Smooth muscle cell (in vitro differentiated cells): Measurements from ENCODE around the gene TET2. TPM values are rescaled to one million over a fixed set of nuclear protein-coding genes. Genes with fewer than 3 reads are reported as not detected.

Experiments used
- DNase-seq: peaks from one replicate; lab custom pipeline; 2025; ENCODE audit not compliant: unreplicated experiment; lab: John Stamatoyannopoulos, UW
- H2AFZ ChIP-seq: fragments of 200-600 bp; sonication (generic); 2 replicates; pipeline ENCODE4 v1.6.0; 2016; ENCODE audit warnings: antibody characterized with exemption, low read depth, mild to moderate bottlenecking
- H3F3A ChIP-seq: fragments of 200-600 bp; sonication (generic); 2 replicates; pipeline ENCODE4 v1.6.0; 2017; ENCODE audit warnings: antibody characterized with exemption, low read depth
- H3K27ac ChIP-seq: fragments of 200-600 bp; sonication (generic); 2 replicates; pipeline ENCODE4 v1.5.1; 2016; ENCODE audit warnings: low read depth, mild to moderate bottlenecking
- H3K27me3 ChIP-seq: fragments of 200-600 bp; sonication (generic); 2 replicates; pipeline ENCODE4 v1.6.1; 2016; ENCODE audit warnings: low read depth, mild to moderate bottlenecking
- H3K36me3 ChIP-seq: fragments of 200-600 bp; sonication (generic); 2 replicates; pipeline ENCODE4 v1.5.1; 2016; ENCODE audit warnings: low read depth
- H3K4me1 ChIP-seq: fragments of 200-600 bp; sonication (generic); 2 replicates; pipeline ENCODE4 v1.5.1; 2016; ENCODE audit warnings: low read depth
- H3K4me2 ChIP-seq: fragments of 200-600 bp; sonication (generic); 2 replicates; pipeline ENCODE4 v1.6.0; 2016; ENCODE audit warnings: mild to moderate bottlenecking
- H3K4me3 ChIP-seq: fragments of 200-600 bp; sonication (generic); 2 replicates; pipeline ENCODE4 v1.5.1; 2016; ENCODE audit warnings: mild to moderate bottlenecking
- H3K79me2 ChIP-seq: fragments of 200-600 bp; sonication (generic); 2 replicates; pipeline ENCODE4 v1.6.0; 2016; ENCODE audit warnings: low read depth, mild to moderate bottlenecking
- H3K9ac ChIP-seq: fragments of 200-600 bp; sonication (generic); 2 replicates; pipeline ENCODE4 v1.6.0; 2016; ENCODE audit warnings: low read depth
- H3K9me3 ChIP-seq: fragments of 200-600 bp; sonication (generic); replicated peaks from 2 replicates; pipeline ENCODE4 v1.5.1; 2016; ENCODE audit warnings: low read depth
- H4K20me1 ChIP-seq: fragments of 200-600 bp; sonication (generic); 2 replicates; pipeline ENCODE4 v1.6.0; 2016; ENCODE audit warnings: low read depth
- CTCF ChIP-seq: fragments of 200-600 bp; sonication (generic); IDR thresholded peaks from 2 replicates; pipeline ENCODE4 v1.5.1; 2017; ENCODE audit warnings: borderline replicate concordance, mild to moderate bottlenecking, antibody characterized with exemption; ENCODE audit not compliant: insufficient read depth, poor library complexity, severe bottlenecking
- WGBS: methylation state at CpG from one replicate; pipeline ENCODE4 v1.1.7; 2016; ENCODE audit warnings: low lambda C conversion rate; 5-methylcytosine and 5-hydroxymethylcytosine counted together
- polyA plus RNA-seq: library from polyadenylated mRNA; unstranded; fragments of >200 nt; fragmentation: Nextera tagmentation; extraction: Ambion mirVana; gene quantifications from 2 replicates; pipeline ENCODE4 v1.2.1, GENCODE V29; 2016
- total RNA-seq: library from RNA; depleted of rRNA; stranded (reverse); fragments of >200 nt; gene quantifications from 2 replicates; pipeline ENCODE4 v1.2.3, GENCODE V29; 2014

The TET2 gene
- total and polyA plus RNA-seq, 2 experiments from 2014 or later: 2.7 to 20.5 TPM

DNA sequence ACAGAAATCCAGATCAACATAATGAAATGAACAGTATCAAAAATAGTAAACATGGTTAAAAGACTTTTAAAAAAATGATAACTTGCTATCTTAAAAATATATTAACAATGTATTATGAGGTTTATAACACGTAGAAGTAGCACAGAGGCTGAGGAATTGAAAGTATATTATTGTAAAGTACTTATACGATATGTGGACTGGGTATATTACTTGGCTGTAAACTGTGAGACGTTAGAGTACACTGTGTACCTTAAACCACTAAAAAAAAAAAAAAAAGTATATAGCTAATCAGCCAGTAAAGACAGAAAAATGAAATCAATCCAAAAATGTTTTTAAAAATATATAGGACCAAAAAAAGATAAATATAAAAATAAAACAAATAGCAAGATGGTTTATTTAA is 120.6 kb downstream of the TET2 start:
- Histone ChIP-seq H3K27ac (no peak overlapping the region), H3K79me2 (no peaks in the 10 kb centered on the region), H3K9me3 (no peaks in the 10 kb centered on the region), H3K36me3 (peaks cover 23% of the 10 kb centered on the region), H2AFZ (no peak overlapping the region), H3K27me3 (no peaks in the 10 kb centered on the region), H3K9ac (no peak overlapping the region), H4K20me1 (no peaks in the 10 kb centered on the region), H3K4me2 (no peak overlapping the region), H3K4me1 (no peaks in the 10 kb centered on the region), H3F3A (no peaks in the 10 kb centered on the region), H3K4me3 (no peak overlapping the region)
- WGBS: 98% methylated on average over 3 of the region's 3 CpGs
- TF ChIP-seq CTCF: no peak
- DNase-seq: no peak

DNA sequence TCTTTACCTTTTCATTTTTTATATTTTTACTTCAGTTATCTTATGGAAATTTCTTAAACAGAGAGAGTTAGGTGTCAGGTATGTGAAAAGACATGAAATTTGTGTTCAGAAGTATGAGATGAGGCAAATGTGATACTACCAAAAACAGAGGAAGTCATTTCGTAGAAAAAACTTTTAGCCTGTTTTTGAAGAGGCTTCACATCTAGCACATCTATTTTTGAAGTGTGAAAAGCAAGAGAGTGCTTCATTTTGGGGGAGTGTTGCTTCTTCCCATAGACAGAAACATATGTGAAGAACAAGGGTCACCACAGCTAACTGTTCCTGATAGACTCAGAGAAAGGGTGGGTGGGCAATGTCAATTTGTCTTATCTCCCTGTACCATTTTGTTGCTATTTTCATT is 125.3 kb downstream of the TET2 start:
- no peak for TF ChIP-seq CTCF
- peaks cover 21% of the 10 kb centered on the region for H3K36me3 ChIP-seq
- no peak for DNase-seq

GRCh38 chr4:105273230-105273629 is 126.6 kb downstream of the TET2 start:
- no peak overlapping the region for H3K9ac ChIP-seq
- no peaks in the 10 kb centered on the region for H3K27me3 ChIP-seq
- H3K4me1 ChIP-seq: no peaks in the 10 kb centered on the region
- 94% methylated on average over 1 of the region's 1 CpG for WGBS
- peaks cover 24% of the 10 kb centered on the region for H3K36me3 ChIP-seq
- H3K27ac ChIP-seq: no peak overlapping the region
- H3K4me3 ChIP-seq: no peak overlapping the region
- no peak for DNase-seq
- H3K9me3 ChIP-seq: no peaks in the 10 kb centered on the region
- H4K20me1 ChIP-seq: no peaks in the 10 kb centered on the region
- no peak overlapping the region for H2AFZ ChIP-seq
- no peak for TF ChIP-seq CTCF
- no peaks in the 10 kb centered on the region for H3F3A ChIP-seq
- no peak overlapping the region for H3K4me2 ChIP-seq
- no peaks in the 10 kb centered on the region for H3K79me2 ChIP-seq

More for the DNA sequence above, 125.3 kb downstream of the TET2 start:
- no peak overlapping the region for H3K27ac ChIP-seq
- H3K4me3 ChIP-seq: no peak overlapping the region
- H3F3A ChIP-seq: no peaks in the 10 kb centered on the region
- no peaks in the 10 kb centered on the region for H3K4me1 ChIP-seq
- H3K9me3 ChIP-seq: no peaks in the 10 kb centered on the region
- WGBS: 97% methylated on average over 1 of the region's 1 CpG
- no peaks in the 10 kb centered on the region for H4K20me1 ChIP-seq
- no peaks in the 10 kb centered on the region for H3K79me2 ChIP-seq
- no peak overlapping the region for H3K4me2 ChIP-seq
- H3K27me3 ChIP-seq: no peaks in the 10 kb centered on the region
- no peak overlapping the region for H3K9ac ChIP-seq
- no peak overlapping the region for H2AFZ ChIP-seq

DNA sequence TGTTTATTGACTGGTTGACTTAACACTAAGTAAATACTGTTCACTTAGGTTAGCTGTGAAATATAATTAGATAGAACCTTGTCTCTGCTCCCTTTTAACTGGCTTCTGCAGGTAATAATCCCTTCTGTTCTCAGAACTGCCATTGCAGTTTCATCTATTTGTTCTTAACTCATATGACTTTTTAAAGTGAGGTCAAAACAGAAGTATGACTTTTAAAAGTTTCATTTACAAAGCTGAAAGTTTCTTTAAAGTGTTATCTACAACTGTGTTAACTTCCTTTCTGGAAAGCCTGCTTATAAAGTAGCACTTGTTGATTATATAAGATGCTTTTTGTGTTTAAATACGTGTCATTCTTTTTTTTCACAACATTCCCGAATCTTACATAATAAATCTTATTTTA is 127.4 kb downstream of the TET2 start:
- Histone ChIP-seq H3K4me1 (no peaks in the 10 kb centered on the region), H3K27me3 (no peaks in the 10 kb centered on the region), H3K9ac (no peak overlapping the region), H2AFZ (no peak overlapping the region), H3K4me3 (no peak overlapping the region), H3K4me2 (no peak overlapping the region), H3K36me3 (peaks cover 20% of the 10 kb centered on the region), H4K20me1 (no peaks in the 10 kb centered on the region), H3K79me2 (no peaks in the 10 kb centered on the region), H3K9me3 (no peaks in the 10 kb centered on the region), H3K27ac (no peak overlapping the region), H3F3A (no peaks in the 10 kb centered on the region)
- no peak for DNase-seq
- WGBS: 88% methylated on average over 2 of the region's 2 CpGs
- no peak for TF ChIP-seq CTCF
